HepG2 (cell line): ENCODE measurements around the gene IFI35. TPM values are rescaled to one million over a fixed set of nuclear protein-coding genes. Genes with fewer than 3 reads are reported as not detected.

Experiments
- ADNP ChIP-seq: sonication (generic); formaldehyde crosslinking; IDR thresholded peaks from 2 replicates; pipeline ENCODE4 v1.4.0; 2020; ENCODE audit warnings: missing genetic modification reagents
- CREB1 ChIP-seq, 2 experiments: fragments of 450-650 bp in 1 of 2; IDR thresholded peaks; 2 replicates each; pipeline ENCODE4 v1.6.1; 2016 to 2017; ENCODE audit warnings: control low read depth in 1 of 2, mild to moderate bottlenecking in 1 of 2, missing compliant biosample characterization in 1 of 2, missing genetic modification characterization in 1 of 2
- FIP1L1 ChIP-seq: fragments of 200-400 bp; formaldehyde crosslinking; IDR thresholded peaks from 2 replicates; pipeline ENCODE4 v1.6.1; 2018; ENCODE audit warnings: low read depth, mild to moderate bottlenecking, low read length, moderate library complexity, borderline replicate concordance; ENCODE audit not compliant: insufficient read depth
- GATAD1 ChIP-seq: IDR thresholded peaks from 2 replicates; pipeline ENCODE4 v1.6.1; 2016; ENCODE audit warnings: missing genetic modification reagents, missing compliant biosample characterization
- IRF2 ChIP-seq: IDR thresholded peaks from 2 replicates; pipeline ENCODE4 v1.6.1; 2018; ENCODE audit warnings: missing genetic modification reagents, missing compliant biosample characterization
- KLF12 ChIP-seq: sonication (generic); formaldehyde crosslinking; IDR thresholded peaks from 2 replicates; pipeline ENCODE4 v1.4.0; 2020; ENCODE audit warnings: missing genetic modification reagents, borderline replicate concordance
- MXD4 ChIP-seq: IDR thresholded peaks from 2 replicates; pipeline ENCODE4 v1.6.1; 2016; ENCODE audit warnings: mild to moderate bottlenecking, missing biosample characterization, missing genetic modification reagents
- NBN ChIP-seq: fragments of 450-650 bp; conservative IDR thresholded peaks from 2 replicates; pipeline ENCODE4 v1.6.1; 2017
- NONO ChIP-seq, 2 experiments: fragments of 450-650 bp in 1 of 2; sonication (generic) in 1 of 2; formaldehyde crosslinking in 1 of 2; IDR thresholded peaks in 1 of 2; conservative IDR thresholded peaks in 1 of 2; 2 replicates each; pipeline versions ENCODE4 v1.6.1 to v1.8.0; 2017 to 2022; ENCODE audit warnings: mild to moderate bottlenecking in 1 of 2, missing genetic modification reagents in 1 of 2, moderate library complexity in 1 of 2
- RFXANK ChIP-seq: IDR thresholded peaks from 2 replicates; pipeline ENCODE4 v1.6.1; 2016
- SRSF4 ChIP-seq: fragments of 200-400 bp; formaldehyde crosslinking; IDR thresholded peaks from one replicate; pipeline ENCODE4 v1.6.1; 2018; ENCODE audit warnings: mild to moderate bottlenecking, low read depth, low read length, moderate library complexity; ENCODE audit not compliant: poor library complexity, severe bottlenecking
- TBX2 ChIP-seq: sonication (generic); formaldehyde crosslinking; IDR thresholded peaks from 2 replicates; pipeline ENCODE4 v1.5.0; 2020; ENCODE audit warnings: missing genetic modification reagents, mild to moderate bottlenecking, borderline replicate concordance
- XBP1 ChIP-seq: sonication (generic); formaldehyde crosslinking; IDR thresholded peaks from 2 replicates; pipeline ENCODE4 v1.5.0; 2020; ENCODE audit warnings: missing genetic modification reagents
- XRCC5 ChIP-seq: fragments of 200-400 bp; formaldehyde crosslinking; optimal IDR thresholded peaks from 2 replicates; pipeline ENCODE3; 2017; ENCODE audit warnings: mild to moderate bottlenecking, low read length
- ZFX ChIP-seq: sonication (generic); formaldehyde crosslinking; IDR thresholded peaks from 2 replicates; pipeline ENCODE4 v1.4.0; 2020; ENCODE audit warnings: mild to moderate bottlenecking, low read depth, missing genetic modification reagents, moderate library complexity
- ZIK1 ChIP-seq: sonication (generic); formaldehyde crosslinking; IDR thresholded peaks from 2 replicates; pipeline ENCODE4 v1.5.0; 2020; ENCODE audit warnings: mild to moderate bottlenecking, low read depth, missing genetic modification reagents, borderline replicate concordance
- ZNF180 ChIP-seq: sonication (generic); formaldehyde crosslinking; IDR thresholded peaks from 2 replicates; pipeline ENCODE4 v1.4.0; 2020; ENCODE audit warnings: low read depth, missing genetic modification reagents, borderline replicate concordance
- ZNF256 ChIP-seq: sonication (generic); formaldehyde crosslinking; conservative IDR thresholded peaks from 2 replicates; pipeline ENCODE4 v1.4.0; 2020; ENCODE audit warnings: missing genetic modification reagents
- ZNF260 ChIP-seq: sonication (generic); formaldehyde crosslinking; IDR thresholded peaks from 2 replicates; pipeline ENCODE4 v1.4.0; 2020; ENCODE audit warnings: missing genetic modification reagents, low read depth, mild to moderate bottlenecking, borderline replicate concordance
- ZNF34 ChIP-seq: sonication (generic); formaldehyde crosslinking; IDR thresholded peaks from 2 replicates; pipeline ENCODE4 v1.4.0; 2020; ENCODE audit warnings: mild to moderate bottlenecking, missing genetic modification reagents, borderline replicate concordance
- ZNF619 ChIP-seq: sonication (generic); formaldehyde crosslinking; IDR thresholded peaks from 2 replicates; pipeline ENCODE4 v1.4.0; 2020; ENCODE audit warnings: mild to moderate bottlenecking, missing genetic modification reagents
- ZNF724P ChIP-seq: sonication (generic); formaldehyde crosslinking; IDR thresholded peaks from 2 replicates; pipeline ENCODE4 v1.8.0; 2022; ENCODE audit warnings: missing genetic modification reagents, borderline replicate concordance
- ZNF878 ChIP-seq: sonication (generic); formaldehyde crosslinking; IDR thresholded peaks from 2 replicates; pipeline ENCODE4 v1.8.1; 2023; ENCODE audit warnings: mild to moderate bottlenecking, missing genetic modification reagents, moderate library complexity
- polyA plus RNA-seq, 8 experiments: library from polyadenylated mRNA; depleted of rRNA in 3 of 8; stranded (reverse) in 7 of 8; unstranded in 1 of 8; fragments of >200 nt; fragmentation: Illumina TruSeq in 4 of 8; extraction: Trizol in 4 of 8; gene quantifications; 2 replicates each; pipeline versions ENCODE4 v1.2.1 to v1.2.3, GENCODE V29; 2011 to 2016; ENCODE audit warnings: low read depth in 4 of 8, missing spikeins in 1 of 8, mixed read lengths in 1 of 8; ENCODE audit not compliant: insufficient read depth in 1 of 8
- total RNA-seq, 5 experiments: library from RNA; depleted of rRNA; stranded (reverse); fragments of >200 nt; fragmentation: Illumina TruSeq; extraction: Trizol; gene quantifications; 2 replicates each; pipeline ENCODE4 v1.2.3, GENCODE V29; 2016; ENCODE audit warnings: low read depth in 1 of 5
- TF ChIP-seq, protein P1 (sequence below): sonication (generic); formaldehyde crosslinking; IDR thresholded peaks from 2 replicates; pipeline ENCODE4 v1.4.0; 2020; ENCODE audit warnings: low read depth, mild to moderate bottlenecking, missing genetic modification reagents
- TF ChIP-seq, protein P2 (sequence below): sonication (generic); formaldehyde crosslinking; IDR thresholded peaks from 2 replicates; pipeline ENCODE4 v1.5.0; 2020; ENCODE audit warnings: missing genetic modification reagents
- TF ChIP-seq, protein P3 (sequence below): sonication (generic); formaldehyde crosslinking; IDR thresholded peaks from 2 replicates; pipeline ENCODE4 v1.8.1; 2023; ENCODE audit warnings: mild to moderate bottlenecking, inconsistent platforms, moderate library complexity, missing genetic modification reagents, borderline replicate concordance
- TF ChIP-seq, protein P4 (sequence below): IDR thresholded peaks from 2 replicates; pipeline ENCODE4 v1.6.1; 2018; ENCODE audit warnings: missing genetic modification reagents

Gene IFI35
- total and polyA plus RNA-seq, 2 of the 13 experiments (the other 11 are each of a cell fraction or from before 2014, with no cell fraction given), result 28.9 to 38.1 TPM

DNA sequence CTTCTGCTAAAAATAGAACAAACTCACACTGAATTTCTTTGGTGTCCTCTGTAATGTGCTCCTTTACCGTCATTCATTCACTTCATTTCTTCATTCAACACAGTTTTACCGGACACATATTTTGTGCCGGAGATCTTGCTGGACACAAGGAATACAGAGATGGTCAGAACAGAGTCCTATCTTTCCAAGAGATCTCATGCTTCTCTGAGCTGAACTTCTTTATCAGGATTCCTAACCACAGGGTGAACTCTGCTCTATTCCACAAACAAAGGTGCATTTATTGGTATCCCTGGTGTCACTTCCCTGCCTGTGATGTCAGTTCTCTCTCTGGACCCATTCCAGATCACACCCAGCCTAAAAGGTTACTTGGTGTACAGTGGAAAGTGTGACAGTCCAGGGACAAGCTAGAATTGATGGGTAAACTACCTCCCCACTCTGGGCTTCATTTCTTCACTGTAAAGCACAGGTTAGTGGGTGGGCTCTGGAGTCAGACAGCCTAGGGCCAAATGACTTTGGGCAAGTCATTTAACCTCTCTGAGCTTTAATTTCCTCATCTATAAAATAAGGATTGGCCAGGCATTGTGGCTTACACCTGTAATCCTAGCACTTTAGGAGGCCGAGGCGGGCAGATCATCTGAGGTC, 4.2 kb downstream of the IFI35 start (continued):
- TF ChIP-seq ZNF724P (CRISPR knock-in tag), result 0 out of 2 replicates have a peak, but pooled peaks have one; percentile 29
- TF ChIP-seq, protein P1, sequence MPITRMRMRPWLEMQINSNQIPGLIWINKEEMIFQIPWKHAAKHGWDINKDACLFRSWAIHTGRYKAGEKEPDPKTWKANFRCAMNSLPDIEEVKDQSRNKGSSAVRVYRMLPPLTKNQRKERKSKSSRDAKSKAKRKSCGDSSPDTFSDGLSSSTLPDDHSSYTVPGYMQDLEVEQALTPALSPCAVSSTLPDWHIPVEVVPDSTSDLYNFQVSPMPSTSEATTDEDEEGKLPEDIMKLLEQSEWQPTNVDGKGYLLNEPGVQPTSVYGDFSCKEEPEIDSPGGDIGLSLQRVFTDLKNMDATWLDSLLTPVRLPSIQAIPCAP (CRISPR knock-in tag), result no peak
- TF ChIP-seq ZNF619 (CRISPR knock-in tag), result no peak
- TF ChIP-seq, protein P2, sequence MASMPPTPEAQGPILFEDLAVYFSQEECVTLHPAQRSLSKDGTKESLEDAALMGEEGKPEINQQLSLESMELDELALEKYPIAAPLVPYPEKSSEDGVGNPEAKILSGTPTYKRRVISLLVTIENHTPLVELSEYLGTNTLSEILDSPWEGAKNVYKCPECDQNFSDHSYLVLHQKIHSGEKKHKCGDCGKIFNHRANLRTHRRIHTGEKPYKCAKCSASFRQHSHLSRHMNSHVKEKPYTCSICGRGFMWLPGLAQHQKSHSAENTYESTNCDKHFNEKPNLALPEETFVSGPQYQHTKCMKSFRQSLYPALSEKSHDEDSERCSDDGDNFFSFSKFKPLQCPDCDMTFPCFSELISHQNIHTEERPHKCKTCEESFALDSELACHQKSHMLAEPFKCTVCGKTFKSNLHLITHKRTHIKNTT (CRISPR knock-in tag), result no peak
- peak; percentile 34; the same call in 1 of the 2 replicates for TF ChIP-seq ZNF878 (CRISPR knock-in tag)
- TF ChIP-seq, protein P3, sequence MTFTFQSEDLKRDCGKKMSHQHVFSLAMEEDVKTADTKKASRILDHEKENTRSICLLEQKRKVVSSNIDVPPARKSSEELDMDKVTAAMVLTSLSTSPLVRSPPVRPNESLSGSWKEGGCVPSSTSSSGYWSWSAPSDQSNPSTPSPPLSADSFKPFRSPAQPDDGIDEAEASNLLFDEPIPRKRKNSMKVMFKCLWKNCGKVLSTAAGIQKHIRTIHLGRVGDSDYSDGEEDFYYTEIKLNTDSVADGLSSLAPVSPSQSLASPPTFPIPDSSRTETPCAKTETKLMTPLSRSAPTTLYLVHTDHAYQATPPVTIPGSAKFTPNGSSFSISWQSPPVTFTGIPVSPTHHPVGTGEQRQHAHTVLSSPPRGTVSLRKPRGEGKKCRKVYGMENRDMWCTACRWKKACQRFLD (CRISPR knock-in tag), result no peak
- no peak for TF ChIP-seq XBP1 (CRISPR knock-in tag)
- TF ChIP-seq ZNF260 (CRISPR knock-in tag), result no peak
- TF ChIP-seq TBX2, result peak; percentile 89
- TF ChIP-seq, protein P4, sequence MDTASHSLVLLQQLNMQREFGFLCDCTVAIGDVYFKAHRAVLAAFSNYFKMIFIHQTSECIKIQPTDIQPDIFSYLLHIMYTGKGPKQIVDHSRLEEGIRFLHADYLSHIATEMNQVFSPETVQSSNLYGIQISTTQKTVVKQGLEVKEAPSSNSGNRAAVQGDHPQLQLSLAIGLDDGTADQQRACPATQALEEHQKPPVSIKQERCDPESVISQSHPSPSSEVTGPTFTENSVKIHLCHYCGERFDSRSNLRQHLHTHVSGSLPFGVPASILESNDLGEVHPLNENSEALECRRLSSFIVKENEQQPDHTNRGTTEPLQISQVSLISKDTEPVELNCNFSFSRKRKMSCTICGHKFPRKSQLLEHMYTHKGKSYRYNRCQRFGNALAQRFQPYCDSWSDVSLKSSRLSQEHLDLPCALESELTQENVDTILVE, result peak; percentile 82; the same call in 1 of the 2 replicates
- TF ChIP-seq ZFX, result no peak
- TF ChIP-seq GATAD1 (CRISPR knock-in tag), result no peak
- no peak for TF ChIP-seq SRSF4
- TF ChIP-seq KLF12 (CRISPR knock-in tag), result no peak
- TF ChIP-seq ZNF256 (CRISPR knock-in tag), result no peak
- TF ChIP-seq ZIK1 (CRISPR knock-in tag), result peak; percentile 53; the same call in 1 of the 2 replicates
- peak; percentile 36 for TF ChIP-seq XRCC5
- no peak for TF ChIP-seq MXD4 (CRISPR knock-in tag)
- TF ChIP-seq ADNP (CRISPR knock-in tag), result no peak
- TF ChIP-seq ZNF34, result no peak
- TF ChIP-seq ZNF180 (CRISPR knock-in tag), result no peak
- no peak for TF ChIP-seq NBN
- peak; percentile 82 for TF ChIP-seq CREB1 (IDR thresholded peaks at IDR 0.05)
- peak; percentile 76 for TF ChIP-seq CREB1 (CRISPR knock-in tag; IDR thresholded peaks at IDR 0.05)
- TF ChIP-seq FIP1L1, result no peak
- no peak; the same call in none of the 2 replicates for TF ChIP-seq IRF2 (CRISPR knock-in tag)
- peak; percentile 88 for TF ChIP-seq RFXANK (CRISPR knock-in tag)
- no peak for TF ChIP-seq NONO (IDR thresholded peaks at IDR 0.05)
- TF ChIP-seq NONO (CRISPR knock-in tag; conservative IDR thresholded peaks at IDR 0.05), result peak; percentile 78; the same call in 1 of the 2 replicates
